NB4 (cell line): ENCODE measurements around the gene DEPDC4.

Source experiments
- MYC ChIP-seq: IDR thresholded peaks from 2 replicates; pipeline ENCODE4 v1.6.1; 2011; ENCODE audit warnings: low read depth, low read length
- POLR2A ChIP-seq: IDR thresholded peaks from 2 replicates; pipeline ENCODE4 v1.6.1; 2011; ENCODE audit warnings: mild to moderate bottlenecking; ENCODE audit not compliant: insufficient read length; ENCODE audit errors: extremely low read depth
- TF ChIP-seq, protein P1 (sequence below): IDR thresholded peaks from one replicate; pipeline ENCODE4 v1.5.1; 2012; ENCODE audit warnings: low read depth, low read length
- TF ChIP-seq, protein P2 (sequence below): IDR thresholded peaks from 2 replicates; pipeline ENCODE4 v1.6.1; 2011; ENCODE audit warnings: low read depth, low read length

DNA sequence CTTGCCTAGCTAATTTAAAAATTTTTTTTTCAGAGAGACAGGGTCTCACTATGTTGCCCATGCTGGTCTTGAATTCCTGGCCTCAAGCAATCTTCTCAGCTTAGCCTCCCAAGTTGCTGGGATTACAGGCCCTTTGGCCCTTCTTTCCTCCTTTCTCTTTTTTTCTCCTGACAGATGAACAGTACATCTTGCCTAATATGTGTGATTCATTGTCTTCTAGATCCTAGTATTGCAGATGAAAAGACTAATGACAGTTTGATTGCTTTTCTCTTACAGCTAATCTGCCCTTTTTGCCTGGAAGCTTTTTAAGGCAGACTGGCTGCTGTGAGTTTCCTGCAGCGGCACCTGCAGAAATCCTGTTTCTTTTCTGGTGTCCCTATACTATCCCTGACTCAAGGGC is 12.0 kb downstream of the DEPDC4 start:
- TF ChIP-seq, protein P1, sequence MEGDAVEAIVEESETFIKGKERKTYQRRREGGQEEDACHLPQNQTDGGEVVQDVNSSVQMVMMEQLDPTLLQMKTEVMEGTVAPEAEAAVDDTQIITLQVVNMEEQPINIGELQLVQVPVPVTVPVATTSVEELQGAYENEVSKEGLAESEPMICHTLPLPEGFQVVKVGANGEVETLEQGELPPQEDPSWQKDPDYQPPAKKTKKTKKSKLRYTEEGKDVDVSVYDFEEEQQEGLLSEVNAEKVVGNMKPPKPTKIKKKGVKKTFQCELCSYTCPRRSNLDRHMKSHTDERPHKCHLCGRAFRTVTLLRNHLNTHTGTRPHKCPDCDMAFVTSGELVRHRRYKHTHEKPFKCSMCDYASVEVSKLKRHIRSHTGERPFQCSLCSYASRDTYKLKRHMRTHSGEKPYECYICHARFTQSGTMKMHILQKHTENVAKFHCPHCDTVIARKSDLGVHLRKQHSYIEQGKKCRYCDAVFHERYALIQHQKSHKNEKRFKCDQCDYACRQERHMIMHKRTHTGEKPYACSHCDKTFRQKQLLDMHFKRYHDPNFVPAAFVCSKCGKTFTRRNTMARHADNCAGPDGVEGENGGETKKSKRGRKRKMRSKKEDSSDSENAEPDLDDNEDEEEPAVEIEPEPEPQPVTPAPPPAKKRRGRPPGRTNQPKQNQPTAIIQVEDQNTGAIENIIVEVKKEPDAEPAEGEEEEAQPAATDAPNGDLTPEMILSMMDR = no peak
- TF ChIP-seq POLR2A (no peak), MYC (no peak)
- TF ChIP-seq, protein P2, sequence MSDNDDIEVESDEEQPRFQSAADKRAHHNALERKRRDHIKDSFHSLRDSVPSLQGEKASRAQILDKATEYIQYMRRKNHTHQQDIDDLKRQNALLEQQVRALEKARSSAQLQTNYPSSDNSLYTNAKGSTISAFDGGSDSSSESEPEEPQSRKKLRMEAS = no peak
